ENCODE results near the gene EP400.

EP400 gene

DNA sequence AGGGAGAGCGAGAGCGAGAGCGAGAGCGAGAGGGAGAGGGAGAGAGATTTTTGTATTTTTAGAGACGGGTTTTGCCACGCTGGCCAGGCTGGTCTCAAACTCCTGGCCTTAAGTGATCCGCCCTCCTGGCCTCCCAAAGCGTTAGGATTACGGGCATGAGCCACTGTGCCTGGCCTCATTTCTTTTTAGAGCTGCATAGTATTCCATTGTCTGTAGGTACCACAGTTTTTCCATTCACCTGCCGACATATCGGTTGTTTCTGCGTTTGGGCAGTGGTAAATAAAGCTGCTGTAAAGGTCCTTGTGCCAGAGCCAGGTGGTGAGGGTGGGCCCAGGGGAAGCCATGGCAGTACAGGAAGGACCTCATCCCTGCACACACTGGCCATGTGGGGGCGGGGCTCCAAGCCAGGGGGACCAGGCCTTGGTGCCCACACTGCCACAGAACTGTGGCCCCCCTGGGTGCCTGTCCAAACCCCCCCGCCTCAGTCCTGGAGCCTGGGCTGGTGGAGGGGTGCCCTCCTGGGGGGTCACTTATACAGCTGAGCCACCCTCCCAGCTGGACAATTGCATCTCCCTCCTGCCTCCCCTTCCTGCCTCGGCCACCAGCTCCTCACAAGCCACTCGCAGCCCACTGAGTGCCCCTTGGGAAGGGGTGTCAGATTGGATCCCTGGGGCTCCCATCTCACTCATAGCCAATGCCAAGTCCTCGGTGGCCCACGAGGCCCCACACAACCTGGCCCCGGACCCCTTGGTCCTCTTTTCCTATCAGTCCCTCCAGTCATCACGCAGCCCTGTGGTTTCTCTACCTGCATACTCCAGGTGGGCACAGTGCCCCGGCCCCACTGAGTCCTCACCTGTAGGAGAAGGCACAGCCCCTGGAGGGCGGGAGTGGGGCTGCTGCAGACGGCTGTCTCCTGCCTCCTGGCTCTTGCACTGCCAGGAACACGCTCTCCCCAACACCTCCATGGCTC lies 22.3 kb upstream of the EP400 start:
- no peak for DNase-seq

DNA sequence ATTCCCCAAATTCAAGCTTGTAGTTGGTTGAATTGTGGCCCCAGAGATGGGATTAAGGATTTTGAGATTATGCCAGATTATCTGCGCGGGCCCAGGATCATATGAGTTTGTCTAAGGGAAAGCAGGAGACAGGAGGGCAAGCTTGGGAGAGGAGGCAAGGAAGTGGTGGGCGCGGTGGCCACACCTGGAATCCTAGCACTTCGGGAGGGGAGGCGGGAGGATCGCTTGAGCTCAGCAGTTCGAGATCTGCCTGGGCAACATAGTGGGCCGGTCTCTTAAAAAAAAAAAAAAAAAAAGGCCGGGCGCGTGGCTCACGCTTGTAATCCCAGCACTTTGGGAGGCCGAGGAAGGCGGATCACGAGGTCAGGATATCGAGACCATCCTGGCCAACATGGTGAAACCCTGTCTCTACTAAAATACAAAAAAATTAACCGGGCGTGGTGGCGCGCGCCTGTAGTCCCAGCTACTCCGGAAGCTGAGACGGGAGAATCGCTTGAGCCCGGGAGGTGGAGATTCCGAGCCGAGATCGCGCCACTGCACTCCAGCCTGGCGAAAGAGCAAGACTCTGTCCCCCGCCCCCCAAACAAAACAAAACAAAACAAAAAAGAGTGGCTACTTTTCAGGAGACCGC lies 21.5 kb upstream of the EP400 start:
- DNase-seq = no peak

DNA sequence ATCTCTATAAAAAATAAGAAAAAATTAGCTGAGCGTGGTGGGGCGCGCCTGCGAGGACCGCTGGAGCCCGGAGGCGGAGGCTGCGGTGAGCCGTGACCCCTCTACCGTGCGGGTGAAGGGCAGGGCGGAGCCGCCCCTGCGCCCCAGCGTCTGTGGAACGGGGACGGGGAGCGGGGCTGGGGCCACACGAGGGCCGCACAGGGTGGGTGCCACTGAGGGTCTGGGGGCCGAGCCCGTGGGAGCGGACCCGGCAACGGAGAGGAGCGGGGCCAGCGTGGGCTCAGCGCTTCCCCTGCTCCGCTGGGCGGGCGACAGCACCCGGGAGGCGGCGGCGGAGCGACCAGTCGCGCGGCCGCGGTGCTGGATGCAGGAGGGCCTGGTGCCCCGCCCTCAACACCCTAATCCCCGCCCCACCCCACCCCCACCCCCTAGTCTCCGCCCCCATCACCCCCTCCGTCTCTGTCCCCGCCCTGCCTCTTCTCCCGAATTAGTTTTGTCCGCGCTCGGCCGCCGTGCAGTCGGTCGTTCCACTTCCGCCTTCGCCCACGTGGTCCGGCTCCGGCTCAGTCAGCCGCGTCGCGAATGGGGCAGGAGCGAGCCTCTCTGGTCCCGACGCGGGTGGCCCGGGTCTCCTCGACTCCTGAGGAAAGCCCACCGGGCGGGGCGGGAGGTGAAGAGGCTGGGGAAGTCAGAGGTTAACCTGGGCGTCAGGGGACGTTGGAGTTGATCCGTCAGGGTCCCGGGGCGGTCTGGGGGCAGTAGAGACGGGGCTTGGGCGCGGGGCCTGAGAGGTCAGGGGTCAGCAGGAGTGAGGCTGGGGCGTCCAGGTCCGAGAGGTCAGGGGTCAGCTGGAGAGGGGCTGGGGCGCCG lies 20.8 kb upstream of the EP400 start, which contains the start of gene PUS1:
TSS of gene PUS1 (plus strand) at position 566 of the 870 bp plus-strand sequence. CDS start 447 bp downstream, outside the sequence.
- peak; percentile 94 for DNase-seq

DNA sequence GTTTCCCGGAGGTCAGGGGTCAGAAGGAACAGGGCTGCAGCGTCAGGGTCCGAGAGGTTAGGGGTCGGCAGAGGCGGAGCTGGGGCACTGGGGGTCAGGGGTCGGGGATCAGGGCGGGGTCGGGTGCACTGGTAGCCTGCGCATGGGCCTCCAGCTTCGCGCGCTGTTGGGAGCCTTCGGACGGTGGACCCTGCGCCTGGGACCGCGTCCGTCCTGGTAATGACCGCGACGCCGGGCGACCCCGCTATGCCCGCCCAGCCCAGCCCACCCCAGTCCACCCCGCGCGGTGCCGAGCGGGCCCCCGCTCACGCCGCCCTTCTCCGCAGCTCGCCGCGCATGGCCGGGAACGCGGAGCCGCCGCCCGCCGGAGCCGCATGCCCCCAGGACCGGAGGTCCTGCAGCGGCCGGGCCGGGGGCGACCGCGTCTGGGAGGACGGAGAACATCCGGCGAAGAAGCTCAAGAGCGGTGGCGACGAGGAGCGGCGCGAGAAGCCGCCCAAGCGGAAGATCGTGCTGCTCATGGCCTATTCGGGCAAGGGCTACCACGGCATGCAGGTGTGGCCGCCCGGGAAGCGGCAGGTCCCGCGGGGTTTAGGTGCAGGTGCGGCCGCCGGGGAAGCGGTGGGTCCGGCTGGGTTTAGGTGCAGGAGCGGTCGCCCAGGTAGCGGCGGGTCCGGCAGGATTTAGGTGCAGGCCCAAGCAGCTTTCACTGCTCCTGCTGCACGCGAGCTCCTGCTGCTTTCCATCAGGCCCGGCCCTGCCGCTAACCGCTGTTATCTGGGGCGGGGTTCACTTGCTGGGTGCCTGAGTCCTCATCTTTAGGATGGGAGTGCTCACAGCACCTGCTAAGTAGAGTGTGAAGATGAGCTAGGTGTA lies 19.9 kb upstream of the EP400 start:
- peak; percentile 39 for DNase-seq

DNA sequence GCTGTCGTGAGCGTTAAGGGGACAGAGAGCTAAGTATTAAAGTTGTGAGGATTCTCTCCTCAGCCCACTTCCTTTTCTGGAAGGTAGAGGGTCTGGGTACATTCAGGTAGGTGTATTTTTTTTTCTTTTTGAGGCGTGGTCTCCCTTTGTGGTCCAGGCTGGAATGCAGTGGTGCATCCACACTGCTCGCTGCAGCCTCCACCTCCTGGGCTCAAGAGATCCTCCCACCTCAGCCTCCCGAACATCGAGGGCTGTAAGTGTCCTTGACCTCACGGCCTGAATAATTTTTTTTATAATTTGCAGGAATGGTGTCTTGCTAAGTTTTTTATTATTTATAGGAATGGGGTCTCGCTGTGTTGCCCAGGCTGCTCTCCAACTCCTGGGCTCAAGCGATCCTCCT lies 19.2 kb upstream of the EP400 start:
- no peak for DNase-seq

DNA sequence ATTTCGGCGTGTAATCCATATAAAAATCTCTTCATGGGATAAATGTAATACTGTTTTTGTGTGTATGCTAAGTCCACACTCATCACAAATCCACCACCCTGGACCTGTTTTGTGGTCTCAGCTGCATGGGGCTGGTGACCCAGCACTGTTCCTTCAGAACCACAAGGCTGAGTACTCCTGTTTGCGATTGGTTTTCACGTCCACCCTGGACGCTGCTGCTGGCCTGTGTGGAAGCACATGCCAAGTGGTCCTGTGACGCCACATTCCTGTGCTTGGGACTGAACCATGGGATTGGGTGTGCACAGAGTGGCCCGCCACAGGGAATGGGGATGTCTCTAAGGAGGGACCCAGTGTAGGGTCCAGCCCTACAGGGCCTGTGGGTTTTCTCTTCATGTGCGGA lies 16.4 kb upstream of the EP400 start:
- DNase-seq = no peak

DNA sequence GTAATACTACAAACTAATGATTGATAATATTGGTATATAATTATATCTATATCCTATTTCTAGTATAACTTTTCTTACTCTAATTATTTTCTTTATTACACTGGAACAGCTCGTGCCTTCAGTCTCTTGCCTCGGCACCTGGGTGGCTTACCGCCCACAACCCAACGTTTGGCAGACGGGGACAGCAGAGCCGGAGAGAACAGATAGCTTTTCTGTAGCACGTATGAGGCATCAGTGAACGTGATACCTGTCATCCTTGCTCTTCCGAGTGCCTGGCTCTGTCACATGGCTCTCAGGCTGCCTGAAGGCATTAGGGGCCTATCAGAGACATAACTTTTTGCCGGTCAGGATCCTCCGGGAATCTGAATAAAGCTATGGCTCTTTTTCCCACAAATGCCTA lies 15.2 kb upstream of the EP400 start:
- DNase-seq = no peak

DNA sequence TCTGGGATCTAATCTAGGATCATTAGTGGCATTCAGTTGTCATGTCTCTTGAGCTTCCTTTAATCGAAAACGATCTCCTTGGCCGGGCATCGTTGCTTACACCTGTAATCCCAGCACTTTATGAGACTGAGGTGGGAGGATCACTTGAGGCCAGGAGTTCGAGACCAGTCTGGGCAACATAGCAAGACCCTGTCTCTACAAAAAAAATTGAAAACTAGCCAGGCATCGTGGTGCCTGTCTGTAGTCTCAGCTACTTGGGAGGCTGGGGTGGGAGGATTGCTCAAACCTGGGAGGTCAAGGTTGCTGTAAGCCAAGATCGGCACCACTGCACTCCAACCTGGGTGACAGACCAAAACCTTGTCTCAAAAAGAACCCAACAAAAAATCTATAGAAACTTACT lies 11.7 kb upstream of the EP400 start:
- no peak for DNase-seq

DNA sequence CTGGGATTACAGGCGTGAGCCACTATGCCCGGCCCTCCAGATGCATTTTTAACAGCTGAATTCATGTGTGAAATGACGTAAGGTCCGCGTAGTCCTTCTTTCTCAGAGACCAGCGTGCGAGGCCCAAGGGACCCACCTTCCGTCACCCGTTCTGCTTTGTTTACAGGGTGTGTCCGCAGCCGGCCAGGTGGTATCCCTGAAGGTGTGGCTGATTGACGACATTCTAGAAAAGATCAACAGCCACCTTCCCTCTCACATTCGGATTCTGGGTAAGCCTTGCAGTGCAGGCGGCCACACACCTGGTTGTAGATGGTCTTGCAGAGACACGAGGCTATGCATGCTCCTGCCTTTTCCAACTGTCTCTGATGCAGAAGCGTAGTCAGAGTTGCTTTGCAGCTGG lies 10.7 kb upstream of the EP400 start:
- DNase-seq = no peak

DNA sequence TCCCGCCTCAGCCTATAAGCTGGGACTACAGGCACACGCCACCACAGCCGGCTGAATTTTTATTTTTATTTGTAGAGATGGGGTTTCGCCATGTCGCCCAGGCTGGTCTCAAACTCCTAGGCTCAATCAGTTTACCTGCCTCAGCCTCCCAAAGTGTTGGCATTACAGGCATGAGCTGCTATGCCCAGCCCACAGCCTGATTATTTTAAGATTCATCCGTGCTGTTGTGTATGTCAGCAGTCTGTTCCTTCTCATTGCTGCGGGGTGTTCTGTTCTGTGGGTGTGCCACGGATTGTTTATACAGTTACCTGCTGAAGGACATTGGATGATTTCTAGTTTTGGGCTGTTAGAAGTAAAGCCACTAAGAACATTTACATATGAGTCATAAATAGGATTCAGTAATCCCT lies 9.6 kb upstream of the EP400 start:
- DNase-seq = no peak

DNA sequence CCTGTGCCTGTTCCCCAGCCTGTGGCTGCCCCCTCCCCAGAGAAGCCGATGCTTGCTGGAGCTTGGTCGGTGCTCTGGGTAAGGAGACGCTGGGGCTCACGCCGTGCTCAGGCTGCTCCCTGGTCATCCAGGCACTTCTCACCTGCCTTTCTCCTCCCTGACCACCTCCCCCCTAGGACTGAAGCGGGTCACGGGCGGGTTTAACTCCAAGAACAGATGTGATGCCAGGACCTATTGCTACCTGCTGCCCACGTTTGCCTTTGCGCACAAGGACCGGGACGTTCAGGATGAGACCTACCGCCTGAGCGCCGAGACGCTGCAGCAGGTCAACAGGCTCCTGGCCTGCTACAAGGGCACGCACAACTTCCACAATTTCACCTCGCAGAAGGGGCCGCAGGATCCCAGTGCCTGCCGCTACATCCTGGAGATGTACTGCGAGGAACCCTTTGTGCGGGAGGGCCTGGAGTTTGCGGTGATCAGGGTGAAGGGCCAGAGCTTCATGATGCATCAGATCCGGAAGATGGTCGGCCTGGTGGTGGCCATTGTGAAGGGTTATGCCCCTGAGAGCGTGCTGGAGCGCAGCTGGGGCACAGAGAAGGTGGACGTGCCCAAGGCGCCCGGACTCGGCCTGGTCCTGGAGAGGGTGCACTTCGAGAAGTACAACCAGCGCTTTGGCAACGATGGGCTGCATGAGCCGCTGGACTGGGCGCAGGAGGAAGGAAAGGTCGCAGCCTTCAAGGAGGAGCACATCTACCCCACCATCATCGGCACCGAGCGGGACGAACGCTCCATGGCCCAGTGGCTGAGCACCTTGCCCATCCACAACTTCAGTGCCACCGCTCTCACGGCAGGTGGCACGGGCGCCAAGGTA lies 8.4 kb upstream of the EP400 start:
- DNase-seq = no peak

DNA sequence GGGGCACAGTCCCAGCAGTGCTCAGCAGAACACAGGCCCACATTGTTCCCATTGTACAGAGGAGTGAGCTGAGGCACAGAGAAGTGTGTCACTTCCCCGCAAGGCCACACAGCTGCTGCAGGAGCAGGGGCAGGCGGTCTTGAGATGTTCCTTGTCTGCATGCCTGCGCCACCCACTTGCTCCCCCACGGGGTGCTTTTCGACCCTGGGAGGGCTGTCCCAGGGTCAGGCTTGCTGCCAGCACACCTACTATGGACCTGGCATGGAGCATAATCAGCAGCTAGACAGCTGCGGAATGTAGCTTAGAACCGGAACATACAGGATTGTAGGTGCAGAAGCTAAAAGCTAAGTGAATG lies 7.8 kb upstream of the EP400 start:
- DNase-seq = no peak

DNA sequence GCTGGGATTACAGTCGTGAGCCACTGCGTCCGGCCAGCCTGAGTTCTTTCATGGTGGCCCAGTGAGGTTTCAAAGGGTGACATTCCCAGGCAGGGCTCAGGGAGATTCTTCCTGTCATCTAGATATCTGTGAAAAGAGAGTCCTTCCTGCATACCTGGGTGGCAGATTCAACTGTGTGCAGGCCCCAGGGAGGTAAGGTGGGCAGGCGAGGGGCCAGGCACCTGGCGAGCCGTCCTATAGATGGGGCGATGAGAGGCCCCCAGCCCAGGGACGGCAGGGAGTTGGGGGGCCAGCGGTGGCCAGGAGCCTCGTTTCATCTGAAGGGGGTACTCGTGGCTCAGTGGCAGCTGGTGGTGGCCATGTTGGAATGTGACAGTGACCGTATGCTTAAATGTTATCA lies 7.1 kb upstream of the EP400 start:
- DNase-seq = no peak

DNA sequence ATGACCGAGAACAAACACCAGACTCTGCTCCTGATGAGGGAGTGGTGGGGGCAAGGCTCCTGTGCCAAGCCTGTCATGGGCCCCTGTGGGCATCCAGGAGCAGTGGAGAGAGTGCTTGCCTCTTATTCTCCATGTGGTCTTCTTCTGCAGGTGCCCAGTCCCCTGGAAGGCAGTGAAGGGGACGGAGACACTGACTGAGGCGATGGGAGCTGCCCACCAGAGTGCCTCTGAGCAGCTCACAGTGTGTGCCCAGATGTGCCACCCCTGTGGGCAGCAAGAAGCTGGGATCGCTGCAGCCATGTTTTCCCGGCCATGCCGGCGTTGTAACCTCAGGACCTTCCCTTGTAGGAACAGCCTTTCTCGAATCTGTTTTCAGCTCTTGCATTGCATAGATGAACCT lies 6.4 kb upstream of the EP400 start:
- no peak for DNase-seq

DNA sequence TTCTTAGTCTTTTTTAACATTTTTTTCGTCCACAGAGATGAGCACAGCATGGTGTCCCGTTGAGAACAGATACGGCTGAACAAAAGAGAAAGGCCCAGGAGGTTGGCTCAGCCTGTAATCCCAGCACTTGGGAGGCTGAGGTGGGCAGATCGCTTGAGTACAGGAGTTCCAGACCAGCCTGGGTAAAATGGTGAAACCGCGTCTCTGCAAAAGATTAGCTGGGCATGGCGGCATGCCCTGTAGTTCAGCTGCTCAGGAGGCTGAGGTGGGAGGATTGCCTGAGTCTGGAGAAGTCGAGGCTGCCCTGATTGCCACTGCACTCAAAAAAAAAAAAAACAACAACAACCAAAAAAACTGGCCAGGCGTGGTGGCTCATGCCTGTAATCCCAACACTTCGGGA lies 5.9 kb upstream of the EP400 start:
- no peak for DNase-seq

DNA sequence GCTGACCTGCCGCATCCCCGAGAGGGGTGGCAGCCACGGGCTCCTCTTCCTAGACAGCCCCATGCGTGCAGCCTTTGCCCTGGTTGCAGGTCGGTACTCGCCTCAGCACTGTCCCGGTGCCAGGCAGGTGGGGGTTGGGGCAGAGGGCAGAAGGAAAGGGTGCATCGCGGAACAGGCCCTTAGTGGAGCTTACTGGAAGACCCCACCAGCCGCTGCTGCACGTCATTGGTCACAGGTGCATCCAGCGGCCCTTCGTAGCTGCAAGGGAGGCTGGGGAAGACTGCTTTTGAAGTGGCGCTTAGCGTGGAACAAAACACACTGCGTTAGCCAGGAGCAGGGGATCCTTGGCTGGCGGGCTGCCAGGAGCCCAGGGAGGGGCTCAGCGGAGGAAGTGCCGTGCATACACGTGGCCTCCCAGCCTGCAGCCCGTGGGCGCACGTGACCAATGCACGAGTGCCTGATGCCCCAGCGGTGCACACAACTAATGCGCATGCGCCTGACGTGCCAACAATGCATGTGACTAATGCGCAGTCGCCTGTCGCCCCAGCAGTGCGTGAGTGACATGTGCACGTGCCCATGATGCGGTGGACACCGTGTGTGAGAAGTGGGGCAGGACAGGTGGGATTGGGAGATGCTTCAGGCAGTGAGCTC lies 5.0 kb upstream of the EP400 start:
- no peak for DNase-seq

DNA sequence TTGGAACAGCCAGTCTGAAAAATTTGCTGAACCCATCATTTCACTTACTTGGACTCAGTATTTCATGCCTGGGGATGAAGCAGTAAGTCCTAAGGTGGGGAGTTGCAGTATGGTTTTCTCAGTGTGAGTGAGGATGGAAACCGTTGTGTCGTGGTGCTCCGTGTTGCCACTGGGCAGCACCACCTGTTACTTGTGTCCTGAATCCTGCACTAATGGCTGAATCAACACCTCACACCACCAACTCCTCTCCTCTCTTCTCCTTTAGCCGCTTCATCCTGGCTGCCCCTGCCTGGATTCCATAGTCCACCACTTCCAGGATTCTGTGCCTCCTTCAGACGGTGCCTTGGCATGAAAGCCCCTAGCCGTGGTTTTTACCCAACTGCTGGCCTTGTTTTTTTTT lies 3.0 kb upstream of the EP400 start:
- no peak for DNase-seq

DNA sequence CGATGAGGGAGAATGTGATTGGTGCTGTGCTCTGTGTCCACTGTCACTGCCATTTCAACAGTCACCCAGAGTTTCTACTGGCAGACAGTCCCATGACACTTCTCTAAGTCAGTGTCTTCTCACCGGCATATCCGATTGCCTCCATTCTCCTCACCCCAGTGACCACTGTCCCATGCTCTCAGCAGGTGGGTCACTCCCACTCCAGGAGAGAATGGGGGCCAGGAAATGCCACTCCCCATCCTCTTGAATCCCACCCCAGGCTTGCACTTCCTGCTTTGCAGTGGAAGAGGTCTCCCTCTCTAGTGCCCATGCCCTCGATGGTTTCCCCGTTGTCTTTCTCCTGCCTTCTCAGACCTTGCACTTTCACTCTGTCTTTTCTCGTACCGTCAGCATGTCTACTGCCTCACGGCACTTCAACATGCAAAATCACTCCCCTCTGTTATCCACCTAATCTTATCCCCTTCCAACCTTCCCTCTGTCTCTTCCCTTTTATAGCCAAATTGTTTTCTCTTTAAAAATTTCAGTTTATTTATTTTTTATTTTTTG lies 2.2 kb upstream of the EP400 start:
- DNase-seq = no peak

DNA sequence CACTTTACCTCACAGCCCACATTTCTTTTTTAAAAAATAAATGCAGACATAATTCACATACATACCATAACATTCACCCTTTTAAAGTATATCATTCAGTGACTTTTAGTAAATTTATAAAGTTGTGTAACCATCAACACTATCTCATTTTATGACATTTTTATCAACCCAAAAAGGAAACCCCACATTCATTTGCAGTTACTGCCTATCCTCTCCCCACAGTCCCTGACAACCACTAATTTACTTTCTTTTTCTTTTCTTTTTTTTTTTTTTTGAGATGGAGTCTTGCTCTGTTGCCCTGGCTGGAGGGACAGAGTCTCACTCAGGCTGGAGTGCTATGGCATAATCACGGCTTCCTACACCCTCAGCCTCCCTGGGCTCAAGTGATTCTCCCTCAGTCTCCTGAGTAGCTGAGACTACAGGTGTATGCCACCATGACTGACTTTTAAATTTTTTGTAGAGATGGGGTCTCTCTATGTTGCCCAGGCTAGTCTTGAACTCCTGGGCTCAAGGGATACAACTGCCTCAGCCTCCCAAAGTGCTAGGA lies 1.5 kb upstream of the EP400 start:
- DNase-seq = no peak
